Mammary epithelial cell (primary cell): Measurements from ENCODE around the gene CCDC187.

Experiments used
- EZH2 ChIP-seq: IDR thresholded peaks from 2 replicates; pipeline ENCODE4 v1.6.1; 2012; ENCODE audit warnings: low read length, inconsistent platforms, borderline replicate concordance
- TF ChIP-seq, protein P1 (sequence below), 2 donors: IDR thresholded peaks in 1 of 2; conservative IDR thresholded peaks in 1 of 2; 2 replicates each; pipeline ENCODE4 v1.5.1; 2011 to 2012; ENCODE audit warnings: inconsistent platforms in 2 of 2, low read length in 2 of 2, mild to moderate bottlenecking in 2 of 2, control low read depth in 1 of 2, low read depth in 1 of 2; ENCODE audit not compliant: insufficient read depth in 1 of 2; ENCODE audit errors: extremely low read depth in 1 of 2

DNA sequence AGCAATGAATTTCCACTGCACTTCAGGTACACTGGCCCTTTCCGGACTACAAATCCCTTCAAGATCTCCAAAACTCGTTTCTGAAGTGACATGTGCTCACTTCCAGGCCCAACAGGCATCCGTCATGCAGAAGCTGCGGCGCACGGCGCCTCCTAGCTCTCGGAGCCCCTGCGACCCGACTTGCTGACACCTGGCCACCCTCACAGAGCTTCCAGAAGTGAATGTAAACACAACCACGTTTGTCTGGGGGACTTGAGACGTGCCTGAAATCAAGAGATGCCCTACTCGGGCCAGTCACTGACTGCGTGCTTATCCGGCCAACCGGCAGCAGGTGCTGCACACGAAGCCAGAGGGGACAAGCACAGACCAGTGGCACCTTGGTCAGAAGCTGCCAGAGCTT is 94.1 kb downstream of the CCDC187 start:
- TF ChIP-seq, protein P1, sequence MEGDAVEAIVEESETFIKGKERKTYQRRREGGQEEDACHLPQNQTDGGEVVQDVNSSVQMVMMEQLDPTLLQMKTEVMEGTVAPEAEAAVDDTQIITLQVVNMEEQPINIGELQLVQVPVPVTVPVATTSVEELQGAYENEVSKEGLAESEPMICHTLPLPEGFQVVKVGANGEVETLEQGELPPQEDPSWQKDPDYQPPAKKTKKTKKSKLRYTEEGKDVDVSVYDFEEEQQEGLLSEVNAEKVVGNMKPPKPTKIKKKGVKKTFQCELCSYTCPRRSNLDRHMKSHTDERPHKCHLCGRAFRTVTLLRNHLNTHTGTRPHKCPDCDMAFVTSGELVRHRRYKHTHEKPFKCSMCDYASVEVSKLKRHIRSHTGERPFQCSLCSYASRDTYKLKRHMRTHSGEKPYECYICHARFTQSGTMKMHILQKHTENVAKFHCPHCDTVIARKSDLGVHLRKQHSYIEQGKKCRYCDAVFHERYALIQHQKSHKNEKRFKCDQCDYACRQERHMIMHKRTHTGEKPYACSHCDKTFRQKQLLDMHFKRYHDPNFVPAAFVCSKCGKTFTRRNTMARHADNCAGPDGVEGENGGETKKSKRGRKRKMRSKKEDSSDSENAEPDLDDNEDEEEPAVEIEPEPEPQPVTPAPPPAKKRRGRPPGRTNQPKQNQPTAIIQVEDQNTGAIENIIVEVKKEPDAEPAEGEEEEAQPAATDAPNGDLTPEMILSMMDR (conservative IDR thresholded peaks at IDR 0.05 in 1 of 2, IDR thresholded peaks at IDR 0.05 in 1 of 2; ENCODE audit: extremely low read depth in 1 of 2, insufficient read depth in 1 of 2, low read depth in 1 of 2, low read length in 2 of 2), result no peak
- TF ChIP-seq EZH2, result no peak
